PC-3 (cell line): ENCODE measurements around the gene MYLK.

Experiments used
- CTCF ChIP-seq: fragments of 300-600 bp; sonication (generic); conservative IDR thresholded peaks from 2 replicates; pipeline ENCODE4 v1.5.1; 2017; ENCODE audit warnings: antibody characterized with exemption, low read depth, mild to moderate bottlenecking, low read length
- EZH2 ChIP-seq: fragments of 300-600 bp; sonication (generic); IDR thresholded peaks from one replicate; pipeline ENCODE4 v1.6.1; 2017; ENCODE audit warnings: antibody characterized with exemption, mild to moderate bottlenecking, low read length; ENCODE audit not compliant: unreplicated experiment

GRCh38 chr3:123732447-123732846, 151.7 kb downstream of the MYLK start:
- TF ChIP-seq CTCF (no peak), EZH2 (no peak)
